ENCODE data around the gene PFKL. TPM values are rescaled to one million over a fixed set of nuclear protein-coding genes. Genes with fewer than 3 reads are reported as not detected.

The PFKL gene
- total RNA-seq, 2 donors from 2014 or later, result 134 to 139 TPM

DNA sequence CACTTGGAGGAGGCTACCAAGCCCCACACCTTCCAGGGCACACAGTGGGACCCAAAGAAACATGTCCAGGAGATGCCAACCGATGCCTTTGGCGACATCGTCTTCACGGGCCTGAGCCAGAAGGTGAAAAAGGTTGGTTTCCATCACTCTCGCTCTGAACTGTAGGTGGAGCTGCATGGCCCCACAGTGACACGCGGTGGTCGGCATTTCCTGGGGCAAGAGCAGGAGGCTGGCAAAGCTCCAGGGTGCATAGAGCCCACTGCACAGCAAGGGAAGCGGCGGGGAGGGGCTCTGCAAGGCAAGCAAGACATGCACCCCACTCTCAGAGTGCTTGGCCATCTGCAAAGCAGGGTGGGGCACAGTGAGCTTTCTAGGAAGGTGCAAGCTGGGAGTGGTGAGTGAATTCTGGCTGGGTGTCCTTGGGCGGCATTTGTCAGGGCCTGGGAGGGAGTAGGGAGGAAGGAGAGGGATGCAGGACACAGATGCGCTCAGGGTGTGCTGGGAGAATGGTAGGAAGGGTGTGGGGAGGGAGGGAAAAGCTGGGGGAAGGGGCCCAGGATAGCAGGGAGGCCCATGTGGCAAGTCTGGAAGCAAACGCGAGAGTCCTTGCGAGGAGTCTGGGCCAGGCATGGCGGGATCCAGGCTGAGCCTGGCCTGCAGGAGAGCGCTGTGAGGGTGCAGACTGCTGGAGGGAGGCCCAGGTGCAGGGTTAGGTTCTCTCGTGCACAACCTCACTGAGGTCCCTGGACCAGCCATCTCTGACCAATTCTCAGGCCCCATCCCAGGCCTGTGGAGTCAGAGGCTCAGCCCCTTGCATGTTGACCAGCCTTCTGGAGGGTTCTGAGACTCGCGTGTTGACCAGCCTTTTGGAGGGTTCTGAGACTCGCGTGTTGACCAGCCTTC lies 64.5 kb downstream of the PFKL start:
- no peak for DNase-seq (ENCODE audit: low spot score)
- H3K4me1 Mint-ChIP-seq (ENCODE audit: low read depth in 2 of 2), result peaks cover 0 to 18% of the 10 kb centered on the region in 2 donors
- H3K9me3 Mint-ChIP-seq, result peaks cover 5% of the 10 kb centered on the region
- peaks cover 8% of the 10 kb centered on the region for H3K36me3 Mint-ChIP-seq
- no peak overlapping the region for H3K4me3 Mint-ChIP-seq
- no peak for ATAC-seq
- no peaks in the 10 kb centered on the region for H3K27me3 Mint-ChIP-seq
- H3K27ac Mint-ChIP-seq, result no peak overlapping the region

DNA sequence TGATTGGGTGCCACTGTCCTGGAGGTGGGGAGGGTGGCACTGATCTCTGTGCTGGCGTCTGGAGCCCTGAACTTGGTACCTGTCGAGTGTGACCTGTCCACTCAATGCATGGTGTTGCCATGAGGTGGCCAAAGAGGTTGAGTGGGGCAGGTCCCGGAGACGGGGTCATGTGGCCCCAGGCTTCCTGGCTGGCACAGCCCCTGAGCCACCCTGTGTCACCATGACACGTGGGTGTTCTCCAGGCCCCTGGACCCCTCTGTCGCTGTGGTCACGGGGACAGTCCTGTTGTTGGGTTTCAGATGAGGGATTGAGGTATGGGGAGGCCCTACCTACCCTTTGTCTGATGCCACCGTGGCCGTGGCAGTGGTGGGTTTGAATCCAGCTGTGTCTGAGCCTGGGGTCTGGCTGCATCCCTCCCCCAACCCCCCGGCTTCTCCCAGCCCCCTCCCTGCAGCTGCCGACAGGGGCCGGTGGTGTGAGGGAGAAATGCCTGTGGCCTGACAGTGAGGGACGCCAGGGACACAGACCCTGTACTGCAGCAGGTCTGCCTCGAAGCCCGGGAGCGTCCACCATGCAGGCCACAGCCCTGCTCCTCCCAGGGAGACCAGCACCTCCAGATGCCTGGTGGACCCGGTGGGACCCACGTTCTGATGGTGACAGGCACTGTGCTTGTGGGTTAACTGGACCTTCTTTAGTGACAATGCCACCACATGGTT lies 65.6 kb downstream of the PFKL start:
- Mint-ChIP-seq H3K27me3 (no peaks in the 10 kb centered on the region), H3K9me3 (peaks cover 5% of the 10 kb centered on the region), H3K27ac (no peak overlapping the region), H3K4me1 (ENCODE audit: low read depth in 2 of 2) (peaks cover 0 to 15% of the 10 kb centered on the region in 2 donors), H3K36me3 (peaks cover 8% of the 10 kb centered on the region), H3K4me3 (no peak overlapping the region)
- ATAC-seq (no peak), DNase-seq (ENCODE audit: low spot score) (no peak)

DNA sequence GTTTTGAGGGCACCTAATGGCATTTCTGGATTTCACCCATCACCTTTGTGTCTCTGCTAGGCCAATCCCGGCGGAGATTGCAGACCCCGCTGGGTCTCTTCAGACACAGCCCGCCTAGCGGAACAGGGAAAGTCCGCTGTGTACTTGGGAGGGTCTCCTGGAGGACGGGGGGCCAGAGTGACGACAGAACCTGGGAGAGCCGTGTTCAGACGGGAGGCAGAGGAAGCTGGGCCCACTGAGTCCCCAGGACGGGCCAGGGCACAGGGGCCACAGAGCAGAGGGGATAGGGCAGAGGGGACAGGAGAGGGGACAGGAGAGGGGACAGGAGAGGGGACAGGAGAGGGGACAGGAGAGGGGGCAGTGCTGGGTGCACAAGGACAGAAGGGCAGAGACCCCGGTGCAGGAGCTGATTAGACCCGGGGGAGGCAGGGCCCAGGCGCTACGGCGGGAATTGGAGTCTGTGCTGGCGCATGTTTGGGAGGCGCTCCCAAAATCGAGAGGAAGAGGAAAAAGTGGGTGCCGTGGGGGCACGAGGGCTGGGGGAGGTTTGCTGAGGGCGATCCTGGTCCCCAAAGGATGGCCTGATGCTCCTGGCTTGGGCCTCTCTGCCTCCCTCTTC lies 66.2 kb downstream of the PFKL start:
- Mint-ChIP-seq H3K9me3 (peaks cover 5% of the 10 kb centered on the region), H3K27me3 (no peaks in the 10 kb centered on the region), H3K4me3 (no peak overlapping the region), H3K27ac (no peak overlapping the region), H3K36me3 (peaks cover 8% of the 10 kb centered on the region), H3K4me1 (ENCODE audit: low read depth in 2 of 2) (peaks cover 0 to 15% of the 10 kb centered on the region in 2 donors)
- no peak for ATAC-seq
- no peak for DNase-seq (ENCODE audit: low spot score)

DNA sequence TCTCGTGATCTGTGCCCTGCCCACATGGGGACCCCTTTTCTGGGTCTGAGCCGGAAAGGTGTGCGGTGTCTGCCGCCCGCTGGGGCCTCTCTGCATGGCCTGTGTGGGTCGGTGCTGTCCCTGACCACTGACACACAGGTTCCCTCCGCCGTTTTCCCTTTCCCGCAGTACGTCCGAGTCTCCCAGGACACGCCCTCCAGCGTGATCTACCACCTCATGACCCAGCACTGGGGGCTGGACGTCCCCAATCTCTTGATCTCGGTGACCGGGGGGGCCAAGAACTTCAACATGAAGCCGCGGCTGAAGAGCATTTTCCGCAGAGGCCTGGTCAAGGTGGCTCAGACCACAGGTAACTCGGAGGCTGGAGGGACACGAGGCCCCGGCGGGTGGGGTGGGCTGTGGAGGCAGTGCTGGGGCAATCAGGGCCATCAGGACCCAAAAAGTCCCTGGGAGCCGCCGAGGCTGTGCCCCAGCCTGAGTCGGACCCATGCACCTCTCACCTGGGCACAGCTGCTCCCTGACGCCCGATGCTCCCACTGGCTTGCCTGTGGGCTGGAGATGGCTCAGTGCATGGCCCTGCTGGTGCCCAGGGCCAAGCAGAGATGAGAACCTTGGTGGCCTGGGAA lies 66.8 kb downstream of the PFKL start:
- no peak overlapping the region for H3K27ac Mint-ChIP-seq

DNA sequence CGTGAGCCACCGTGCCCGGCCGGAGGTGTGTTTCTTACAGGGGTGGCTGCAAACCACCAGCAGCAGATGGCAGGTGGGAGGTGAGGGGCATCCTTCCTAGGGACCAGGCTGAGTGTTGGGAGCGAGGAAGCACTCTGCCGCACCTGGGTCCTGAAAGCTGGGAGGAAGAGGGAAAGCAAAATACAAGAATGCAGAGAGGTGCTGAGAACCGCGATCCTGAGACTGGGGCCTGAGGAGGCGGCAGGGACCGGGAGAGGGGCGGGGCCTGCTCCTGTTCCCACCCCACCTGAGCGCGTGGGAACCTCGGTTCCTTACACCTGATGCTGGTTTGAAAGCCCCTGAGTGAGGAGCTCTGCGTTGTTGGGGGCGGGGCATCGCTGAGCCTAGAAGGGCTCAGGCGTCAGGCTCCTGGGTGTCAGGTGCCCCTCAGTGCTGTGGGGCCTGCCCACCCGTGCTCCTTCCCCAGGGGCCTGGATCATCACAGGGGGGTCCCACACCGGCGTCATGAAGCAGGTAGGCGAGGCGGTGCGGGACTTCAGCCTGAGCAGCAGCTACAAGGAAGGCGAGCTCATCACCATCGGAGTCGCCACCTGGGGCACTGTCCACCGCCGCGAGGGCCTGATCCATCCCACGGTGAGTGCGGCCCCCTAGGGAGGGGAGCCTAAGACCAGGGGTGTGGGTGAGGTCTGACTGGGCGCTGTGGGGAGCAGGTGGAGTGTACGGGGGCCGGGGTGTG lies 69.0 kb downstream of the PFKL start:
- H3K27ac Mint-ChIP-seq, result no peak overlapping the region
- H3K4me3 Mint-ChIP-seq, result no peak overlapping the region
- H3K27me3 Mint-ChIP-seq, result no peaks in the 10 kb centered on the region
- H3K4me1 Mint-ChIP-seq (ENCODE audit: low read depth in 2 of 2), result peaks cover 5 to 21% of the 10 kb centered on the region in 2 donors
- peaks cover 5% of the 10 kb centered on the region for H3K36me3 Mint-ChIP-seq
- no peaks in the 10 kb centered on the region for H3K9me3 Mint-ChIP-seq
- ATAC-seq (peak in 1 of 2 donors; percentile 32), DNase-seq (ENCODE audit: low spot score) (no peak)

More for the DNA sequence above, 66.8 kb downstream of the PFKL start:
- no peak for DNase-seq (ENCODE audit: low spot score)
- no peak overlapping the region for H3K4me3 Mint-ChIP-seq
- peaks cover 0 to 17% of the 10 kb centered on the region in 2 donors for H3K4me1 Mint-ChIP-seq (ENCODE audit: low read depth in 2 of 2)
- H3K27me3 Mint-ChIP-seq, result no peaks in the 10 kb centered on the region
- peaks cover 5% of the 10 kb centered on the region for H3K9me3 Mint-ChIP-seq
- H3K36me3 Mint-ChIP-seq, result peaks cover 13% of the 10 kb centered on the region
- ATAC-seq, result peak in 1 of 2 donors; percentile 18

DNA sequence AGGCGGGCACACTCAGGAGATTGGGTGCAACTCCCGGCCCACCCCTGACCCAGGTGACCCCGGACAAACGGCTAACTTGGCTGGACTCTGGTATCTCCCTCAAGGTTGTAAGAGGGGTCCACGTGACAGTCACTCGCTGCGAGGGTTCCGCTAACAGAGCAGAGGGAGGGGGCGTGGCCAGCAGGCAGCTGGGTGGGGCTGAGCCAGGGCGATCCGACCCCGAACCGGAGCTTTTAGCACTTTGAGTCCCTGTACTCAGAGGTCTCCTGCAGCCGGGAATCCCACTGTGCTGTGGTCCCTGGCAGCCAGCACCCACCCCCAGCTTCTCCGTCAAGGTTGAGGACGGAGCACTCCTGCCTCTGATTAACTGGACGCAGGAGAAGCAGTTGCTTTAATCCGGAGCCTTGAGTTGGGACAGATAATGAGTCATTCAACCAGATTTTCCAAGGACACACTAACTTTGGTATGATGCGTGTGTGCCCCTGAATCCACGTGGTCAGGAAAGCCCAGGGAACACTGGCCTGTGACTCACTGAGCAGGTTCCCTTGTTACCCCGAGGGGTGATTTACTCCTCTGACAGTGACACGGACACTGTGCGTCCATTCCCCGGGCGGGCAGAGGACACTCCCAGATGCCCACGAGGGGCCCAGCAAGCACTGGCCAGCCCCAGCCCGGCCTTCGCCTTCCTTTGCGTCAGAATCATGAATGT lies 70.3 kb downstream of the PFKL start:
- H3K27me3 Mint-ChIP-seq, result no peaks in the 10 kb centered on the region
- H3K27ac Mint-ChIP-seq, result no peak overlapping the region

DNA sequence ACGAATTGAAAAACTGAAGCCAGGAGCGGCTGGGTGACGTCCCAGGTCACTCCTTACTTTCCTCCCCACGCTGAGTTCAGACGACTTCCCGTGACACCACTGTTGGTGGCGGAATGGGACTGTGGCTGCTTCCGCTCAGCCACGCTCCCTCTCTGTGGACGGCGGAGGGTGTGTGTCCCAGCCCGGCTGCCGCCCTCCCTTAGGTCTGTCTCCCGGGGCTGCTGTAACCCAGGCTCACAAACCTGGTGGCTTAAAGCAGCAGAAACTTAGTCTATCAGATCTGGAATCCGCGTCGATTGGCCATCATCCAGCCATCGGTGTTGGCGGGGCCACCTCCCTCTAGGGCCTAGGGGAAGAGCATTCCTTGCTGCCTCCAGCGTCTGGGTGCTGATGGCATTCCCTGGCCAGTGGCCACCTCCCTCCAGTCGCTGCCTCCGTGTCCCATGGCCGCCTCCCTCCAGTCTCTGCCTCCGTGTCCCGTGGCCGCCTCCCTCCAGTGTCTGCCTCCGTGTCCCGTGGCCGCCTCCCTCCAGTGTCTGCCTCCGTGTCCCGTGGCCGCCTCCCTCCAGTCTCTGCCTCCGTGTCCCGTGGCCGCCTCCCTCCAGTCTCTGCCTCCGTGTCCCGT lies 71.0 kb downstream of the PFKL start:
- no peak for DNase-seq (ENCODE audit: low spot score)
- Mint-ChIP-seq H3K4me3 (no peak overlapping the region), H3K27ac (no peak overlapping the region), H3K27me3 (no peaks in the 10 kb centered on the region), H3K4me1 (ENCODE audit: low read depth in 2 of 2) (peaks cover 18 to 33% of the 10 kb centered on the region in 2 donors), H3K36me3 (peaks cover 12% of the 10 kb centered on the region), H3K9me3 (peaks cover 3% of the 10 kb centered on the region)
- ATAC-seq, result no peak

More for the DNA sequence above, 70.3 kb downstream of the PFKL start:
- H3K4me1 Mint-ChIP-seq (ENCODE audit: low read depth in 2 of 2), result peaks cover 11 to 26% of the 10 kb centered on the region in 2 donors
- H3K9me3 Mint-ChIP-seq, result peaks cover 2% of the 10 kb centered on the region
- DNase-seq (ENCODE audit: low spot score), result no peak
- peaks cover 9% of the 10 kb centered on the region for H3K36me3 Mint-ChIP-seq
- no peak overlapping the region for H3K4me3 Mint-ChIP-seq
- peak in 1 of 2 donors; percentile 50 for ATAC-seq

DNA sequence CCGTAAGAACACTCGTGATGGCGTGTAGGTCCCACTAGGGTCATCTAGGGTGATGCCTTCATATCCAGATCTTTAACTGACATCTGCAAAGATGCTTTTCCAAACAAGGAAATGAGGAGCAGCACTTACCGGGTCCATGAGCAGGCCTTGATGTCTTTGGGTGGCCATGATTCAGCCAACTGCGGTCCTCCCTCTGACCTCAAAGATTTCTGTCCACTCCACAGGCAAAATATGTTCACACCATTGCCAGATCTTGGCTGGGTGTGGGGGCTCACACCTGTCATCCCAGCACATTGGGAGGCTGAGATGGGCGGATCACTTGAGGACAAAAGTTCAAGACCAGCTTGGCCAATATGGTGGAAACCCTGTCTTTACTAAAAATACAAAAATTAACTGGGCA lies 71.7 kb downstream of the PFKL start:
- Mint-ChIP-seq H3K9me3 (peaks cover 3% of the 10 kb centered on the region), H3K4me3 (no peak overlapping the region), H3K27me3 (no peaks in the 10 kb centered on the region), H3K27ac (no peak overlapping the region), H3K4me1 (ENCODE audit: low read depth in 2 of 2) (peaks cover 21 to 38% of the 10 kb centered on the region in 2 donors), H3K36me3 (peaks cover 12% of the 10 kb centered on the region)
- no peak for DNase-seq (ENCODE audit: low spot score)
- ATAC-seq, result no peak

DNA sequence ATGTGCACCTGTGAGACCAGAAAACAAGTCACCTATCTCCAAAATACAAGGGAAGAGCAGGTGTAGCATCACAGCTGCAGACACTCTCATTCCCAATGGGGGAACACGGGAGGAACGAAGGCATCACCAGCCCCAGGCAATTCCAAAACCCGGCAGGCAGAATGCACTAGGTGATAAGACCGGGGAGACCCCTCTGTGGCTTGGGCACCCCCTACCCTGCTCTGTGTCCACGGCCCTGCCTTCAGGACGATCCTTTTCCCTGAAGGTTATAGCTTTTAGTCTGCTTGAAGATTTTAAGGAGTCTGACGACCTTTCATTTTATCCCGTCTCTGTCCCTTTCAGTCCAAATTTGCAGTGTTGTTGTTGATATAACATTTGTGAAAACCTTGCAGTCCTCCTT lies 72.8 kb downstream of the PFKL start:
- ATAC-seq (no peak), DNase-seq (ENCODE audit: low spot score) (no peak)
- Mint-ChIP-seq H3K27ac (no peak overlapping the region), H3K27me3 (peaks cover 0 to 4% of the 10 kb centered on the region in 2 donors), H3K36me3 (peaks cover 12% of the 10 kb centered on the region), H3K9me3 (peaks cover 3% of the 10 kb centered on the region), H3K4me3 (no peak overlapping the region), H3K4me1 (ENCODE audit: low read depth in 2 of 2) (peaks cover 26 to 44% of the 10 kb centered on the region in 2 donors)

DNA sequence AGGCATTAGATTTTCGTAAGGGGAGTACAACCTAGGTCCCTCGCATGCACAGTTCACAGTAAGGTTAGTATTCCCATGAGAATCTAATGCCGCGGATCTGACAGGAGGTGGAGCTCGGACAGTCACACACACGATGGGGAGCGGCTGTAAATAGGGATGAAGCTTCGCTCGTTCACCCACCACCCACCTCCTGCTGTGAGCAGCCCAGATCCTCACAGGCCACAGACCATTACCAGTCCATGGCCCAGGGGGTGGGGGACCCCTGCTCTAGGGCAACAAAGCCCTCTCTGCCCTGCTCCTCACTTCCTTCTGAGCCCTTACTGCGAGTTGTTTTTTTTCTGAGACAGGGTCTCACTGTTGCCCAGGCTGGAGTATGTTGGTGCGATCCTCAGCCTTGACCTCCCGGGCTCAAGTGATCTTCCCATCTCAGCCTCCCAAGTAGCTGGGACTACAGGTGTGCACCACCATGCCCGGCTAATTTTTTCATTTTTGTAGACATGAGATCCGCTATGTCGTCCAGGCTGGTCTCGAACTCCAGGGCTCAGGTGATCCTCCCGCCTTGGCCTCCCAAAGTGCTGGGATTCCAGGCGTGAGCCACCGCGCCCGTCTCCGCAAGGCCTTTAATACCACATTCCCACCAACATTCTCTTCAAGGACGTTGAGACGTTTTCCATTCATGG lies 74.9 kb downstream of the PFKL start:
- DNase-seq (ENCODE audit: low spot score) (no peak), ATAC-seq (no peak)
- peaks cover 0 to 4% of the 10 kb centered on the region in 2 donors for H3K27me3 Mint-ChIP-seq
- peak overlapping the region; percentile 82 for H3K4me3 Mint-ChIP-seq
- H3K27ac Mint-ChIP-seq, result peak overlapping the region in 1 of 2 donors; percentile 40
- peaks cover 3% of the 10 kb centered on the region for H3K9me3 Mint-ChIP-seq
- peaks cover 26 to 40% of the 10 kb centered on the region in 2 donors for H3K4me1 Mint-ChIP-seq (ENCODE audit: low read depth in 2 of 2)
- peaks cover 12% of the 10 kb centered on the region for H3K36me3 Mint-ChIP-seq

DNA sequence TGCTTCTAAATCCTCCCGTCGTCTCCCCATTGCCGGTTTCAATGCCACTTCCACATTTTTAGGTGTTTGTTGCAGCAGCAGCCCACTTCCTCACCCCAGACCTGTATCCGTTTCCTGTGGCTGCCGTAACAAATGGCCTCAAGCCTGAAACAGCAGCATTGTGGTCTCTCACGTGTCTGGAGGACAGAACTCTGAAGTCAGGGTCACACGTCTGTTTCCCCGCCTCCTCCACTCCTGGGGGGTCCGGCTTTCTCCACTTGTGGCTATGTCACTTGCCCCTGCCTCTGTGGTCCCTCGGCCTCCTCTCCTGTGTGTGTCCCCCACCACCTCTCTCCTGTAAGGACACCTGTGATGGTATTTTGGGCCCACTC lies 75.4 kb downstream of the PFKL start:
- peaks cover 3% of the 10 kb centered on the region for H3K9me3 Mint-ChIP-seq
- H3K4me1 Mint-ChIP-seq (ENCODE audit: low read depth in 2 of 2), result peaks cover 26 to 40% of the 10 kb centered on the region in 2 donors
- H3K4me3 Mint-ChIP-seq, result peak overlapping the region; percentile 82
- peaks cover 12% of the 10 kb centered on the region for H3K36me3 Mint-ChIP-seq
- ATAC-seq (peak; percentile 82), DNase-seq (ENCODE audit: low spot score) (peak; percentile 77)
- peak overlapping the region in 1 of 2 donors; percentile 40 for H3K27ac Mint-ChIP-seq
- peaks cover 0 to 4% of the 10 kb centered on the region in 2 donors for H3K27me3 Mint-ChIP-seq
